A549 (cell line): ENCODE results near the gene ZNF22.

Experiments used
- CTCF ChIP-seq: fragments of >200 bp; sonication (Bioruptor Twin); formaldehyde crosslinking; IDR thresholded peaks from 3 replicates; pipeline ENCODE4 v1.5.1; 2016
- E2F6 ChIP-seq: IDR thresholded peaks from 2 replicates; pipeline ENCODE4 v1.6.1; 2012; ENCODE audit warnings: low read depth, borderline replicate concordance
- EP300 ChIP-seq, 2 experiments: fragments of >200 bp; sonication (Bioruptor Twin); formaldehyde crosslinking; IDR thresholded peaks; 2 replicates in 1 of 2; 3 replicates in 1 of 2; pipeline ENCODE4 v1.6.1; 2016 to 2017
- JUN ChIP-seq, 2 experiments: fragments of >200 bp; sonication (Bioruptor Twin); formaldehyde crosslinking; IDR thresholded peaks; 2 replicates in 1 of 2; 3 replicates in 1 of 2; pipeline ENCODE4 v1.6.1; 2016 to 2017
- JUNB ChIP-seq: fragments of >200 bp; sonication (Bioruptor Twin); formaldehyde crosslinking; IDR thresholded peaks from 2 replicates; pipeline ENCODE4 v1.6.1; 2016
- MAX ChIP-seq: IDR thresholded peaks from 2 replicates; pipeline ENCODE4 v1.6.1; 2012
- POLR2A ChIP-seq: IDR thresholded peaks from 2 replicates; pipeline ENCODE4 v1.6.1; 2012; ENCODE audit warnings: mild to moderate bottlenecking, low read length
- RAD21 ChIP-seq, 2 experiments: fragments of >200 bp in 1 of 2; sonication (Bioruptor Twin) in 1 of 2; formaldehyde crosslinking in 1 of 2; IDR thresholded peaks in 1 of 2; conservative IDR thresholded peaks in 1 of 2; 2 replicates in 1 of 2; 3 replicates in 1 of 2; pipeline ENCODE4 v1.6.1; 2012 to 2018; ENCODE audit warnings: inconsistent platforms in 1 of 2
- TP53 ChIP-seq: fragments of 250-450 bp; sonication (Bioruptor Pico); IDR thresholded peaks from 2 replicates; pipeline ENCODE4 v1.5.0; 2021; ENCODE audit warnings: mild to moderate bottlenecking, moderate library complexity
- USF2 ChIP-seq: fragments of 450-650 bp; IDR thresholded peaks from 2 replicates; pipeline ENCODE4 v1.6.1; 2014; ENCODE audit warnings: antibody characterized with exemption

- no peak for TF ChIP-seq CTCF
- TF ChIP-seq TP53 (CRISPR knock-in tag), result no peak
- no peak for TF ChIP-seq EP300 (IDR thresholded peaks at IDR 0.05)
- TF ChIP-seq MAX, result no peak
- no peak for TF ChIP-seq POLR2A
- TF ChIP-seq E2F6, result no peak
- no peak for TF ChIP-seq JUNB
- TF ChIP-seq RAD21 (conservative IDR thresholded peaks at IDR 0.05 in 1 of 2, IDR thresholded peaks at IDR 0.05 in 1 of 2), result no peak
- no peak for TF ChIP-seq JUN (IDR thresholded peaks at IDR 0.05)
- no peak for TF ChIP-seq USF2
These were observed 30.9 kb upstream of the ZNF22 start for GRCh38 chr10:44969854-44970253.
